ENCODE results near the gene CALHM4. TPM values are rescaled to one million over a fixed set of nuclear protein-coding genes. Genes with fewer than 3 reads are reported as not detected.
A peak's percentile ranks its signal among the peaks of the same experiment; 100 is the strongest.

CALHM4 gene
- total RNA-seq, 4 donors from 2014 or later = not detected

GRCh38 chr6:116564921-116565872 lies 11.6 kb downstream of the CALHM4 start:
- Histone ChIP-seq H3K4me1 (peaks cover 3 to 30% (median 6%) of the 10 kb centered on the region in 3 donors), H3K36me3 (no peaks in the 10 kb centered on the region), H3K27me3 (no peaks in the 10 kb centered on the region), H3K9me3 (no peaks in the 10 kb centered on the region), H3K4me3 (peak overlapping the region; percentile 9 to 57 (median 36)), H3K27ac (no peak overlapping the region)
- WGBS, 2 donors = 55 to 77% methylated on average over 4 to 15 of the region's 42 CpGs
- intact Hi-C loops (cut with DNase I) = no loop called here
- TF ChIP-seq, protein P1, sequence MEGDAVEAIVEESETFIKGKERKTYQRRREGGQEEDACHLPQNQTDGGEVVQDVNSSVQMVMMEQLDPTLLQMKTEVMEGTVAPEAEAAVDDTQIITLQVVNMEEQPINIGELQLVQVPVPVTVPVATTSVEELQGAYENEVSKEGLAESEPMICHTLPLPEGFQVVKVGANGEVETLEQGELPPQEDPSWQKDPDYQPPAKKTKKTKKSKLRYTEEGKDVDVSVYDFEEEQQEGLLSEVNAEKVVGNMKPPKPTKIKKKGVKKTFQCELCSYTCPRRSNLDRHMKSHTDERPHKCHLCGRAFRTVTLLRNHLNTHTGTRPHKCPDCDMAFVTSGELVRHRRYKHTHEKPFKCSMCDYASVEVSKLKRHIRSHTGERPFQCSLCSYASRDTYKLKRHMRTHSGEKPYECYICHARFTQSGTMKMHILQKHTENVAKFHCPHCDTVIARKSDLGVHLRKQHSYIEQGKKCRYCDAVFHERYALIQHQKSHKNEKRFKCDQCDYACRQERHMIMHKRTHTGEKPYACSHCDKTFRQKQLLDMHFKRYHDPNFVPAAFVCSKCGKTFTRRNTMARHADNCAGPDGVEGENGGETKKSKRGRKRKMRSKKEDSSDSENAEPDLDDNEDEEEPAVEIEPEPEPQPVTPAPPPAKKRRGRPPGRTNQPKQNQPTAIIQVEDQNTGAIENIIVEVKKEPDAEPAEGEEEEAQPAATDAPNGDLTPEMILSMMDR (IDR thresholded peaks at IDR 0.05) = no peak
- TF ChIP-seq POLR2A (IDR thresholded peaks at IDR 0.05) = no peak
- DNase-seq = no peak

GRCh38 chr6:116568111-116568510 lies 14.6 kb downstream of the CALHM4 start:
- H3K4me3 ChIP-seq = no peak overlapping the region
- no peak for DNase-seq
- intact Hi-C loops (cut with DNase I) = no loop called here
- no peak for TF ChIP-seq POLR2A (IDR thresholded peaks at IDR 0.05)
- TF ChIP-seq, protein P1 (IDR thresholded peaks at IDR 0.05) = no peak
- peaks cover 15 to 43% (median 16%) of the 10 kb centered on the region in 3 donors for H3K4me1 ChIP-seq
- H3K9me3 ChIP-seq = no peaks in the 10 kb centered on the region
- no peak overlapping the region for H3K27ac ChIP-seq
- H3K27me3 ChIP-seq = no peaks in the 10 kb centered on the region
- no peaks in the 10 kb centered on the region for H3K36me3 ChIP-seq

DNA sequence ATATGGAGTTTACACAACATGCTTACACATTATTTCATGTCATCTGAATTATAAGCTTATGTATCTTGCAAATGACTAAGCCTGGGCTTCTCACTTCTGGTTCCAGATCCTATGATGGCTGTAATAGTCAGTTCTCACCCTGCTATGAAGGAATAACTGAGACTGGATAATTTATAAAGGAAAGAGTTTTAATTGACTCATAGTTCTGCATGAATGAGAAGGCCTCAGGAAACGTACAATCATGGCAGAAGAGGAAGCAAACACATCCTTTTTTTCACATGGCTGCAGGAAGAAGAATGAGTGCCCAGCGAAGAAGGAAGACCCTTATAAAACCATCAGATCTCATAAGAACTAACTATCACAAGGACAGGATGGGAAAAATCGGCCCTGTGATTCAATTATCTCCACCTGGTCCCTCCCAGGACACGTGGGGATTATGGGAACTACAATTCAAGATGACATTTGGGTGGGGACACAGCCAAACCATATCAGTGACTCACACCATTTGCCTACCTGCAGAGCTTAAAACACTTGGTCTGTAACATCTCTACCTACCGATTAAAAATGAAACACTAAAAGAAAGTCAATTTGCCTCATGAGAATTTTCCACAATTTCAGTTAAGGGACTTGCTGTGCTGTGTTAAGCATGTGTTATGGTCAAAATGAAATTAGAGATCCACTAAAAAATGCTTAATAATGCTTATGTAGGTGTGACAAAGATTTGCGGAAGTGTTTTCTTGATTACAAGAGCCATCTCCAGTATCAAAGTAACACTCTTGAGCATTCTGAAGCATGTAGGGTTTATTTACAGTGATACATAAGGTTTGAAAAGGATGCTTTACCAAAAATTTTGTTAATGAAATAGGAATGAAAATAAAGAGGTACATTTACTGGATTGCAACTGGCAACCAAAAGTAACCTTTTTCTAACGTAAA lies 15.5 kb downstream of the CALHM4 start:
- TF ChIP-seq POLR2A (IDR thresholded peaks at IDR 0.05) = no peak
- TF ChIP-seq, protein P1 (IDR thresholded peaks at IDR 0.05) = no peak
- intact Hi-C loops (cut with DNase I) = no loop called here
- no peak for DNase-seq

DNA sequence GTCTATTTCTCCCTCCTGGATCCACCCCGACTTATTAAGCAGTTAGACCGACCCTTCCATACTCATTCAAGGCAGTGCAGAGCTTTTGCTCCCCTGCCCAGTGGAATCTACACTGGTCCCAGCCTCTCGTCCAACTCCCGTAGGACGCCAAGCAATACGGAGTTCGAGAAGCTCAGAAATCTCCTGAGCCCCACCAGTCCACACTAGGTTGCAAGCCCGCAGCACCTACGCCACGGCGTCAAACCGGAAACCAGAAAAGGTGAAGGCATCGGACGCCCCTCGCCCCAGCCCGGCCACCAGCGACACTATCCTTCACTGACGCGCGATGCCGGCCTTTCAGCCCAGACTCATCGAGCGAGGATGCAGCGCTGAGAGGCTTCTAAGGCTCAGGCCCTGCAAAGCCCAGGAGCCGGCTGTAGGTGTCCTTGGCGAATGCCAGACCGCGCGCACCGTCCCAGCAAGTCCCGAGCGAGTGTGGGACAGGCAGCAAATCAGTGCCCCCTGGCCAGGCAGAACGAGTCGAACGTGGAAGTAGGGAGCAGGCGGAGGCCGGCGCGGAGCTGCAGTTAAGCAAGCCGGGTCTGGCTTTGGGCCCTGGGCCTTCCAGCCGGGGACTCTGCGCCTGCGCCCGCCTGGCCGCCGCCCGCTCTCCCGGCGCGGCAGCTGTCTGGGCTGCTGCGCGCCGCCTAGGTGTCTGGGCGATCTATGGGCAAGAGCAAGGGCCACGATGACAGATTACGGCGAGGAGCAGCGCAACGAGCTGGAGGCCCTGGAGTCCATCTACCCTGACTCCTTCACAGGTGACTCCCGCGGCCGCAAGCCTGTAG lies 17.5 kb downstream of the CALHM4 start, which contains the start of gene RWDD1:
RWDD1 (plus strand) TSS at position 649 of the 827 bp plus-strand sequence; CDS start at position 728, 79 bp downstream.
- no peaks in the 10 kb centered on the region for H3K9me3 ChIP-seq
- WGBS, 2 donors = 0% methylated on average over 8 to 34 of the region's 62 CpGs
- H3K36me3 ChIP-seq = peaks cover 0 to 18% (median 0%) of the 10 kb centered on the region in 3 donors
- TF ChIP-seq, protein P1 (IDR thresholded peaks at IDR 0.05) = peak in 3 of 6 experiments; percentile 22 to 36 (median 29)
- peak in 3 of 4 donors; percentile 26 to 75 (median 72) for TF ChIP-seq POLR2A (IDR thresholded peaks at IDR 0.05)
- peaks cover 17 to 47% (median 19%) of the 10 kb centered on the region in 3 donors for H3K4me1 ChIP-seq
- peak within 1 kb of the TSS; percentile 87 to 96 (median 94) for H3K27ac ChIP-seq
- intact Hi-C loops (cut with DNase I) = no loop called here
- H3K4me3 ChIP-seq = peak within 1 kb of the TSS; percentile 76 to 96 (median 84)
- peak; percentile 96 for DNase-seq
- no peaks in the 10 kb centered on the region for H3K27me3 ChIP-seq

More for the DNA sequence above, 15.5 kb downstream of the CALHM4 start:
- H3K4me1 ChIP-seq = peaks cover 17 to 53% (median 19%) of the 10 kb centered on the region in 3 donors
- no peak overlapping the region for H3K27ac ChIP-seq
- no peaks in the 10 kb centered on the region for H3K27me3 ChIP-seq
- no peaks in the 10 kb centered on the region for H3K36me3 ChIP-seq
- H3K4me3 ChIP-seq = no peak overlapping the region
- 53% methylated on average over 7 of the region's 7 CpGs for WGBS, 2 donors
- no peaks in the 10 kb centered on the region for H3K9me3 ChIP-seq

Measured in esophagus squamous epithelium (tissue), 5 donors.